Heart left ventricle (tissue), 16 donors: Measurements from ENCODE around the gene SERPINI2. TPM values are rescaled to one million over a fixed set of nuclear protein-coding genes. Genes with fewer than 3 reads are reported as not detected.
"Not testable (repeated sequence)": the region's sequence is repeated elsewhere in the genome, so short reads cannot be mapped to it uniquely, and the experiment has no call there.

ENCODE experiments used
- ATAC-seq, 4 donors: fragments of 200-7000 bp; cut with Tn5 transposase; one replicate each; pipeline ENCODE4 v1.9.1; 2020 to 2022; ENCODE audit warnings: moderate library complexity in 4 of 4, mild to moderate bottlenecking in 3 of 4, moderate number of reproducible peaks in 1 of 4
- DNase-seq, 5 donors: peaks; one replicate each; pipeline ENCODE4 v3.0.0-alpha.2; 2020
- H3K27ac ChIP-seq, 12 donors: fragments of 200-600 bp; sonication (generic) in 4 of 12; one replicate each; pipeline versions ENCODE4 v1.5.0 to v1.8.0; 2016 to 2022; ENCODE audit warnings: mild to moderate bottlenecking in 2 of 12
- H3K27me3 ChIP-seq, 9 donors: fragments of 200-600 bp; sonication (generic) in 2 of 9; one replicate each; pipeline versions ENCODE4 v1.5.1 to v1.8.0; 2016 to 2022; ENCODE audit warnings: mild to moderate bottlenecking in 3 of 9
- H3K36me3 ChIP-seq, 9 donors: fragments of 200-600 bp; sonication (generic) in 2 of 9; one replicate each; pipeline versions ENCODE4 v1.5.0 to v1.8.0; 2018 to 2022; ENCODE audit warnings: mild to moderate bottlenecking in 2 of 9
- H3K4me1 ChIP-seq, 12 donors: fragments of 200-600 bp; sonication (generic) in 4 of 12; one replicate each; pipeline versions ENCODE4 v1.5.0 to v1.8.0; 2016 to 2022; ENCODE audit warnings: mild to moderate bottlenecking in 3 of 12
- H3K4me3 ChIP-seq, 12 donors: fragments of 200-600 bp; sonication (generic) in 4 of 12; one replicate each; pipeline versions ENCODE4 v1.5.0 to v1.8.0; 2017 to 2022; ENCODE audit warnings: mild to moderate bottlenecking in 9 of 12, moderate library complexity in 4 of 12
- H3K9me3 ChIP-seq, 12 donors: fragments of 200-600 bp; sonication (generic) in 4 of 12; one replicate each; pipeline versions ENCODE4 v1.5.0 to v1.8.0; 2016 to 2022; ENCODE audit warnings: mild to moderate bottlenecking in 1 of 12
- POLR2A ChIP-seq, 2 donors: fragments of 450-650 bp; IDR thresholded peaks; one replicate each; pipeline ENCODE4 v1.6.1; 2017; ENCODE audit warnings: antibody characterized with exemption in 2 of 2, mild to moderate bottlenecking in 2 of 2, moderate library complexity in 2 of 2
- WGBS, 4 donors: extraction: QIAGEN DNeasy Blood & Tissue Kit in 2 of 4; methylation state at CpG; one replicate each; pipeline versions ENCODE4 v1.1.5 to v1.1.7; 2013 to 2018; 5-methylcytosine and 5-hydroxymethylcytosine counted together
- intact Hi-C, 10 donors: fragments of 100-400 bp; cut with DNase I; formaldehyde crosslinking; loops; one replicate each; pipeline versions ENCODE4 v1.11.1 to v1.14.2; 2022
- polyA plus RNA-seq, 2 donors: library from polyadenylated mRNA; stranded (reverse); fragments of 200-250 nt; gene quantifications; one replicate each; pipeline ENCODE4 v1.2.3, GENCODE V29; 2013
- total RNA-seq, 9 donors: library from RNA; depleted of rRNA in 2 of 9; stranded (reverse); fragments of >200 nt in 2 of 9; fragmentation: NEBNext Ultra II Directional in 3 of 9; extraction: Animal tissue kit (Norgen Biotek cat#: 25700) in 3 of 9; gene quantifications; one replicate each; pipeline versions ENCODE4 v1.1.0 to v1.2.4, GENCODE V29; 2016 to 2023
- TF ChIP-seq, protein P1 (sequence below), 12 donors: fragments of 200-600 bp; sonication (generic) in 4 of 12; IDR thresholded peaks; one replicate each; pipeline versions ENCODE4 v1.5.0 to v1.8.0; 2018 to 2022; ENCODE audit warnings: antibody characterized with exemption in 12 of 12, mild to moderate bottlenecking in 5 of 12
- donor health status: ischemic (EF 13 %, LVEDD 7.1; RV severe dilation, severe dysfunction).
- donor health status: healthy with polysubstance abuse.
- donor health status: DM: no; HTN: yes; CAD: no.
- donor health status: DM: no; HTN: no; CAD: no.
- donor health status: ischemic (EF 25% LVEDD 6.9; RV normal size, moderate dysfunction).
- donor health status: ischemic (EF 25% LVEDD 5.7; RV mildly dilated, moderate dysfunction).
- donor health status: healthy.
- donor health status: DM: yes; HTN: yes; CAD: no.
- donor health status: ischemic (EF 35%, LVEDD 5.7; RV mildly dilated, moderate dysfunction).
- donor health status: nonischemic (EF 11% LVEDD 7.7; RV severe dilation, severe dysfunction).
- donor health status: DM: yes; HTN: yes; CAD: no.
- donor health status: PGD.
- donor health status: ischemic (EF 29% LVEDD 5.4; RV normal size, mild dysfunction).
- donor health status: nonischemic (EF 23%, LVEDD 6.1; RV moderate dilation, normal function).

SERPINI2 gene
- total and polyA plus RNA-seq, 11 donors, result 0.30 to 0.58 TPM; not detected in 9

DNA sequence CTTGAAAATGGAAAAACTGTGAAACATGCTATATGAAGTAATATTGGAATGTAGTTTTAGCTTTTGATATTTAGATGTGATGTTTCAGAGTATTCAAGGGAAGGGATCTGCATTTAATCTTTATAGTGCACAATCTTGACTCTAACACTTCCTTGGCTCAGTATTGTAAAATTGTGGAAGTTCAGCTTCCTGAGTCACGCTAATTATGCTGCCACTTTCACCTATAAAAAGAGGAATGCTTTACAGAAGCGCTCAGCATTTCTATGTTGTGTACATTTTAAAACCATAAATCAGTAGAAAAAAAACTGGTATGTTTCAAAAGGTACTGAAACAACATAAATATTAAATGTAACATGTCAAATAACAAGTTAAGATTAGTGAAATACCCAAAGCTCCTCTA is 32.6 kb downstream of the SERPINI2 start:
- 70 to 85% (median 75%) methylated on average over 2 of the region's 2 CpGs for WGBS, 4 donors
- TF ChIP-seq, protein P1, sequence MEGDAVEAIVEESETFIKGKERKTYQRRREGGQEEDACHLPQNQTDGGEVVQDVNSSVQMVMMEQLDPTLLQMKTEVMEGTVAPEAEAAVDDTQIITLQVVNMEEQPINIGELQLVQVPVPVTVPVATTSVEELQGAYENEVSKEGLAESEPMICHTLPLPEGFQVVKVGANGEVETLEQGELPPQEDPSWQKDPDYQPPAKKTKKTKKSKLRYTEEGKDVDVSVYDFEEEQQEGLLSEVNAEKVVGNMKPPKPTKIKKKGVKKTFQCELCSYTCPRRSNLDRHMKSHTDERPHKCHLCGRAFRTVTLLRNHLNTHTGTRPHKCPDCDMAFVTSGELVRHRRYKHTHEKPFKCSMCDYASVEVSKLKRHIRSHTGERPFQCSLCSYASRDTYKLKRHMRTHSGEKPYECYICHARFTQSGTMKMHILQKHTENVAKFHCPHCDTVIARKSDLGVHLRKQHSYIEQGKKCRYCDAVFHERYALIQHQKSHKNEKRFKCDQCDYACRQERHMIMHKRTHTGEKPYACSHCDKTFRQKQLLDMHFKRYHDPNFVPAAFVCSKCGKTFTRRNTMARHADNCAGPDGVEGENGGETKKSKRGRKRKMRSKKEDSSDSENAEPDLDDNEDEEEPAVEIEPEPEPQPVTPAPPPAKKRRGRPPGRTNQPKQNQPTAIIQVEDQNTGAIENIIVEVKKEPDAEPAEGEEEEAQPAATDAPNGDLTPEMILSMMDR (IDR thresholded peaks at IDR 0.05), result no peak
- no peak for TF ChIP-seq POLR2A (IDR thresholded peaks at IDR 0.05)
- peaks cover 0 to 8% (median 0%) of the 10 kb centered on the region in 12 donors for H3K9me3 ChIP-seq
- H3K27ac ChIP-seq, result no peak overlapping the region
- no peaks in the 10 kb centered on the region for H3K36me3 ChIP-seq
- intact Hi-C loops, result no loop called here
- ATAC-seq, result no peak
- DNase-seq, result no peak
- H3K4me1 ChIP-seq, result no peaks in the 10 kb centered on the region
- no peaks in the 10 kb centered on the region for H3K27me3 ChIP-seq
- H3K4me3 ChIP-seq, result no peak overlapping the region

DNA sequence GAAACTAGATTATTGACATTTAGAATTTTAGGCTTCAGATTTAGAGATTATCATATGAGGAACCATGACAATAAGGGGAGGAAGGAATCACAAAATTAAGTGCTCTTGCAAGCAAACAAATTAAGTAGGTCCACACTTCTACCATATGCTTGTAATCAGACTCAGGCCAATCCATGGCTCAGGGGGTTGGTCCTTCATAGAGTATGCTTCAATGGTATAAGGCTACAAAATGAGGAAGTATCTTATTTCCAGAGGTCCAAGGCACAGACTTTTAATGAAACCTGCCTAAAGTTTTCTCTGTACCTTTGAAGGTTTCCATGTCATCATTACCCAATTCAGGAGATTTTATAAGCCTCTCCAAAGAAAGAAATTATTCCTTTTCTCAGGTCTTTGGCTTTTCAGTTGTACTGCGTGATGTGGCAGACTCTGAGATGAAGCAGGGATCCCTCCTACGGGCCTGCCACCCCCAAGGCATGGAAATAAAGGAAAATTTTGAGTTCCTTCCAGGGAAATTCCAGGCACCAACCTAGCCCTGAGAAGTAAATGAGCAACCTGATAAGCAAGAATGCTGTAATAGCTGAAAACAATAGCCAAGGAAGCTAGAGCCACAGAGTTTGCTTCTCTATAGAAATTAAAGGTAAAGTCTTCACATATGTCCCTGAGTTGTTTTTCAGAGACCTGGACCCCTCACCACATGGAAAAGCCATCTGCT is 36.3 kb downstream of the SERPINI2 start:
- TF ChIP-seq, protein P1 (IDR thresholded peaks at IDR 0.05), result no peak
- no peak for TF ChIP-seq POLR2A (IDR thresholded peaks at IDR 0.05)
- H3K27me3 ChIP-seq, result no peaks in the 10 kb centered on the region
- H3K9me3 ChIP-seq, result peaks cover 0 to 8% (median 0%) of the 10 kb centered on the region in 12 donors
- no peaks in the 10 kb centered on the region for H3K36me3 ChIP-seq
- no peaks in the 10 kb centered on the region for H3K4me1 ChIP-seq
- DNase-seq, result no peak
- H3K4me3 ChIP-seq, result no peak overlapping the region
- intact Hi-C loops, result no loop called here
- 54 to 72% (median 67%) methylated on average over 2 of the region's 2 CpGs for WGBS, 4 donors
- ATAC-seq, result no peak
- H3K27ac ChIP-seq, result no peak overlapping the region

DNA sequence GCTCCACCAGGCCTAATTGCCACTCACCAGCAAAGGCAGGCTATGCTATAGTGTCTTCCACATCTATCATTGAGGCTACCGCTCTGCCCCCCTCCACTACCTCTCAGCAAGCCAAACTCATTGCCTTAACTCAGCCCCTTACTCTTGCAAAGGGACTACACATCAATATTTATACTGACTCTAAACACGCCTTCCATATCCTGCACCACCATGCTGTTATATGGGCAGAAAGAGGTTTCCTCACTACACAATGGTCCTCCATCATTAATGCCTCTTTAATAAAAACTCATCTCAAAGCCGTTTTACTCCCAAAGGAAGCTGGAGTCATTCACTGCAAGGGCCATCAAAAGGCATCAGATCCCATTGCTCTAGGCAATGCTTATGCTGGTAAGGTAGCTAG is 46.9 kb downstream of the SERPINI2 start:
- ATAC-seq, H3K4me3 ChIP-seq, intact Hi-C loops, H3K36me3 ChIP-seq, H3K27me3 ChIP-seq, H3K4me1 ChIP-seq, H3K27ac ChIP-seq, DNase-seq: not testable (repeated sequence)
- 89 to 92% (median 92%) methylated on average over 3 of the region's 3 CpGs for WGBS, 4 donors
- peaks cover 0 to 13% (median 0%) of the 10 kb centered on the region in 12 donors for H3K9me3 ChIP-seq

DNA sequence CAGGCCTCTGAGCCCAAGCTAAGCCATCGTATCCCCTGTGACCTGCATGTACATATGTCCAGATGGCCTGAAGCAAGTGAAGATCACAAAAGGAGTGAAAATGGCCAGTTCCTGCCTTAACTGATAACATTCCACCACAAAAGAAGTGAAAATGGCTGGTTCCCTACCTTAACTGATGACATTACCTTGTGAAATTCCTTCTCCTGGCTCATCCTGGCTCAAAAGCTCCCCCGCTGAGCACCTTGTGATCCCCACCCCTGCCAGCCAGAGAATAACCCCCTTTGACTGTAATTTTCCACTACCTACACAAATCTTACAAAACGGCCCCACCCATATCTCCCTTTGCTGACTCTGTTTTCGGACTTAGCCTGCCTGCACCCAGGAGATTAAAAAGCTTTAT is 51.4 kb downstream of the SERPINI2 start:
- H3K4me1 ChIP-seq, H3K4me3 ChIP-seq, ATAC-seq, DNase-seq, H3K9me3 ChIP-seq, intact Hi-C loops, H3K27ac ChIP-seq, H3K36me3 ChIP-seq, H3K27me3 ChIP-seq: not testable (repeated sequence)
- WGBS, 4 donors, result 76 to 84% (median 79%) methylated on average over 4 of the region's 4 CpGs

DNA sequence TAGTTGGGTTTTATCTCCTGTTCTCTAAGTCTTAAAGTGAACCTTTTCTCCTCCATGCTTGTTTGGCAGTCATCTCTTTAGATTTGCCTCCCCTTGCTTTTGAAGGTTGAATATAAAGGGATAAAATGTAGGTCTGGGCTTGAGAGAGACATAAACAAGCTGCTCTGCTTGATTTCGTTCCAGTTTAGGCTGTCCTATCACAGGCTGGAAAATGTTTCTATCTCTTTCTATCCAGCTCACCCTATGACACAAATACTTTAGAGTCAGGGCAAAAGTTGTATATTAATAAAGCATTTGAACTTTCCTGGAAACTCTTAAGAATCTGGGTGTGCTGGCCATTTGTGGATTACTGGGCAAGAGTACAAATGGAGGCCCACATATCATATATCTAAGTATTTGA is 64.2 kb downstream of the SERPINI2 start:
- Histone ChIP-seq H3K4me3 (no peak overlapping the region), H3K36me3 (no peaks in the 10 kb centered on the region), H3K4me1 (no peaks in the 10 kb centered on the region), H3K27ac (no peak overlapping the region), H3K9me3 (no peaks in the 10 kb centered on the region), H3K27me3 (no peaks in the 10 kb centered on the region)
- intact Hi-C loops, result loop anchor here in 9 of 10 donors (5.0 to 10.0 kb wide), 5 partner anchors 273 to 475 kb away; no protein-coding TSS in a partner anchor
- WGBS, 4 donors, result 62 to 76% (median 70%) methylated on average over 1 of the region's 1 CpG
- DNase-seq, result no peak
- no peak for ATAC-seq
- TF ChIP-seq, protein P1 (IDR thresholded peaks at IDR 0.05), result no peak
- no peak for TF ChIP-seq POLR2A (IDR thresholded peaks at IDR 0.05)
